Stimulated activated CD8-positive, alpha-beta memory T cell treated with anti-CD3 and anti-CD28 coated beads, Interleukin-15, amount 100 ng/mL, for 24 hours (primary cell): ENCODE data around the gene WDR37.
"Not testable (repeated sequence)": the region's sequence is repeated elsewhere in the genome, so short reads cannot be mapped to it uniquely, and the experiment has no call there.

Experiments
- DNase-seq: peaks from one replicate; pipeline ENCODE4 v3.0.0-alpha.2; 2020; ENCODE audit warnings: low read depth

WDR37 gene

DNA sequence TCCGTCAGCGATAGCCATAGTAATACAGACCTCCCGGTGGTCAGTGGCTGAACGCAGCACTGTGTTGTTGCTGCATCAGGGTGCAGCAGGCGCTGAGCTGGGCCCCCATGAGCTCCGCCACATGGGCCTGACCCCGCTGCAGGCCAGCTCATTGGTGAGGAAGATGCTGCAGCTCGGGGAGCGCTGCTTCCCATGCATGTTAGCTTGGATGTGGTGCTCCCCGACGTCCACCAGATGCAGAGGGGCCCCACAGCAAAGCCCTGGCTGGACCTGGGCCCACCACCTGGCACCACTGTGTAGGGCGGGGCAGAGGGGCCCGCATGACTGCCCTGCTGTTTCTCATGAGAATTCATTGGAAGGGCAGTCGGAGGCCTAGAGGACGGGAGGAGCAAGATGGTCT lies 50.8 kb downstream of the WDR37 start:
- no peak for DNase-seq

DNA sequence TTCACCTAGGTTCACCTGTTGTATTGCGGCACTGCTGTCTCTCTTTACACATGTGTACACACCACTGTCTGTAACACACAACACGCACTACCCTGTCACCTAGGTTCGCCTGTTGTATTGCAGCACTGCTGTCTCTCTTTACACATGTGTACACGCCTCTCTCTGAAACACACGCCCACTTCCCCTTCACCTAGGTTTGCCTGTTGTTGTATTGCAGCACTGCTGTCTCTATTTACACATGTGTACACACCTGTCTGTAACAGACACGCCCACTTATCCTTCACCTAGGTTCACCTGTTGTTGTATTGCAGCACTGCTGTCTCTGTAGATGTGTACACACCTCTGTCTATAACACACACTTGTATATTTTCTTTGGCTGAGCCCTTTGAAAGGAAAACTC lies 51.5 kb downstream of the WDR37 start:
- DNase-seq = no peak

DNA sequence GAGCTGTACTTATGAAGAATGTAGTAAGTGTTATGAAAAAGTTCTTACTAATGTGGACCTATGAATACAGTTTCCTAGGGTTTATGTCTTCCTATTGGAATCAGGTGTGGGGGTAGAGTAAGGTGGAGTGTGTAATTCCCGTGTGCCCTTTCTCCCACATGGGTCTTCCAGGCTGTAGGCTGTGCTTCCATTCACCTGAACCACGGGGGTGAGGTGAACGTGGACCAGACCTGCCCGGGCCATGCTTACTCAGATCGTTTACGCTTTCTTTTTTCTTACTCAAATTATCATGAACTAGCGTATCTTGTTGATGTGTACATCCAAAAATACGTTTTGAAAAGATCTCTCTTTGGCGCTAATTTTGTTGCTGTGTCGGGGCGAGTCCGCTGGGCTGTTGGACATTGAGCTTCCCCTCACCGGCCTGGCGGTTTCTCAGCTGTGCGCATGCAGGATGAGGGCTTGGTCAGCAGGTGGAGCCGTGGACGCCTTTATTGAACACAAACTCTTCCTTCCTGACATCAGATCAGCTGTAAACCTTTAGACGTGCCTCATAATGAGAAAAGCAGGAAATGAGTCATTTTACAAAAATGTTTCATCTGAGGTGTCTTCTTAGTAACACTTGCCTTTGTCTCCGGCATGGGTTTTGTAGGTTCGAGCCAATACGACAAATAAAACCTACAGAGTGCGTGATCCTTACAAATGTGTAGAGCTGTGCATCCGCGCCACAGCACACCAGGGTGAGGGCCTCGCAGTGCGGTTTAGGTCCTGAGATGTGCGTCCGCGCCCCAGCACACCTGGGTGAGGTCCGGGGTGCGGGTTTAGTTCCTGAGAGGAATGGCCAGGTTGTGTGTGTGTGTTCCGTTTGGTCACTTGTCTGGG lies 53.8 kb downstream of the WDR37 start:
- peak; percentile 43 for DNase-seq

DNA sequence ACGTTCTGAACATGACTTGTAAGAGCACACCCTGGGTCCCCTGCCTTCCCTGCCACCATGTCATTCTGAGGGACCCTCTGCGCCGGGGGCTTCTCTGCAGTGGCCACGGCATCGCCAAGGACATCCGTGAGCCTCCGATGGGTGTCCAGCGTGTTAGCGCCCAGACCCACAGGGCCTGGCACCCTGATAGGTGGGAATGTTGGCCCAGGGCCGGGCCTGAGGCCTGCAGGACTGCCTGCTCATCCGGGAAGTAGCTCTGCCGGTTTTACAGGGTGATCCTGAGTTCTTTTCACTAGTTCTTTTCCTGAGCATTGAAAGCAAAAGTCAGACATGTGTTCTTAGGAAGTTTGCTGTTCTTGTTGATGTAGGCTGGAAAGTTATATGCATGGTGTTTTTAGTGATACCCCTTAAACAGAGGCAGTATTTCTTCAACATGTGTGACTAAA lies 54.5 kb downstream of the WDR37 start:
- DNase-seq = no peak

DNA sequence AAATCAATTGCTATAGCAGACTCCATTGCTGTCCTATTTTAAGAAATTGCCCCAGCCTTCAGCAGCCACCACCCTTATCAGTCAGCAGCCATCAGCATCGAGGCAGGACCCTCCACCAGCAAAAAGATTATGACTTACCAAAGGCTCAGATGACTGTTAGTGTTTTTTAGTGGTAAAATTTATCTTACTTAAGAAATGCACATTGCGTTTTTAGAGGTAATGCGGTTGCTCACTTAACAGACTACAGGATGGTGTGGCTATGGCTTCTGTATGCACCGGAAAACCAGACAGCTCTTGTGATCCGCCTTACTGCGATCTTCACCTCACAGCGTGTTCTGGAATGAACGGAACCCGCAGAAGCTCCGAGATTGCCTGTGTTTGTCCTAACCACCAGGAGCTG lies 58.1 kb downstream of the WDR37 start:
- DNase-seq = no peak

DNA sequence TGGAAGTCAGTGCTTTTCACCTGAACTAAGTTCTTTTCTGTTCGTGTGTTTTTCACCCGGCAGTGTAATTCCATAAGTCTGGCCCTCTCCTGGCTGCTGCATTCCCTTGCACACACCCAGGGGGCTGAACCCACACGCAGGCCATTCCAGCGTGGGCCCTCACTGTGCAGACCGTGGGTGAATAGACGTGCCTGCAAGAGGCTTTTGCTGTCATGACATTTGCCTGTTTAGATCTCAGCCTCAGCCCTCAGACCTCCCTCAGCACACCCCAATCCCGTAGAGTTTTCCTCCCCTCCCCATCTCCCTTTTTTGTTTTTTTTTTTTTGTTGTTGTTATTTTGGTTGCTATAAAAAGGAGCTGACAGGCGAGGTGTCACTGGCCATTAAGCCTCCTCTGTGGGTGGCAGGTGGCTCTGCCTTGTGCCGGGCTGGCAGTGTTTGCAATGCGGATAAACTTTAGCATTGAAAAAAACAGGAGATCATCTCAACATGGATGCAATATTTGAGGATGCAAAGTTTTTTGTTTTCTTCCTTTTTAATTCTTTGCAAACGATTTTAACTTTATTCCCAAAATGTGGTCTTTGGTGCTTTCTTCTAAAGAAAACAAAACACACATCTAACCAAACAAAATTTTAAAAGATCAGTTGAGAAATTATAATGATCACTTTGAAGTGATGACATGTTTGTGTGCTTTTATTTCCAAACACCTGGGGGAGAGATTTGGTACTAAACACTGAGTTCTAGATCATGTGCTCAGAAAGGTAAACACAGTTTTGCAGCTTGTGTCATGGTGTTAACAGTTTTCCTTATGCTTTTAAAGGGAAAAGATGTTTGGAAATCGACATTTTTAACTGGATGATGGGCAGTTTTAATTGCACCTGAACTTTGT lies 58.8 kb downstream of the WDR37 start:
- no peak for DNase-seq

DNA sequence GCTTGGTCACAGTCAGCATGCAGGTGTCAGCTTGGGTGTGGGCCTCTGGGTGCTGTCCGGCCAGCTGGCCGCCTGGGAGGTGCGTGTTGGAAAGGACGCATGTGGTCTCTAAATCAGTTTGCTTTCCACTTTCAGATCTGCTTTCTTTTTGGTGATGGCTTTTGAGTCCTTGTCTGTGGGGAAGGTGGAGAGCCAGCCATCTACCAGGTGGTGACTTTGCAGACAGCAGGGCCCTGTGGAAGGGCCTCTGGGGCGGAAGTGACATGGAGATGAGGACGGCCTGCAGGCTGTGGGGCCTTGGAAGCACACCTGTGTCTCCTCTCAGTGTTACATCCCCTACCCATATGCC lies 59.4 kb downstream of the WDR37 start:
- DNase-seq = no peak

DNA sequence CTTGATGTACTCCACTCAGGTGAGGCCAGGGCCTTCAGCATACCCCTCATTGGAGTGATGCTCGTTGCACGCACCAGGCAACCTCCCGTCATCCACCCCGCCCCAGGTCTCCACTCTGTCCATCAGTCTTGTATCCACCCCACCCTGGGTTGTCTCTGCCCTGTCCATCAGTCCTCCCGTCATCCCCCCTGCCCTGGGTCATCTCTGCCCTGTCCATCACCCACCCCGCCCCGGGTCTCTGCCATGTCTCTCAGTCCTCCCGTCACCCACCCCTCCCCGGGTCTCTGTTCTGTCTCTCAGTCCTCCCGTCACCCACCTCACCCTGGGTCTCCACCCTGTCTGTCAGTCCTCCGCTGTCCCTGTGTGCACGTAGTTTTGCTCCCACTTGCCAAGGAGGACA lies 59.9 kb downstream of the WDR37 start:
- no peak for DNase-seq

DNA sequence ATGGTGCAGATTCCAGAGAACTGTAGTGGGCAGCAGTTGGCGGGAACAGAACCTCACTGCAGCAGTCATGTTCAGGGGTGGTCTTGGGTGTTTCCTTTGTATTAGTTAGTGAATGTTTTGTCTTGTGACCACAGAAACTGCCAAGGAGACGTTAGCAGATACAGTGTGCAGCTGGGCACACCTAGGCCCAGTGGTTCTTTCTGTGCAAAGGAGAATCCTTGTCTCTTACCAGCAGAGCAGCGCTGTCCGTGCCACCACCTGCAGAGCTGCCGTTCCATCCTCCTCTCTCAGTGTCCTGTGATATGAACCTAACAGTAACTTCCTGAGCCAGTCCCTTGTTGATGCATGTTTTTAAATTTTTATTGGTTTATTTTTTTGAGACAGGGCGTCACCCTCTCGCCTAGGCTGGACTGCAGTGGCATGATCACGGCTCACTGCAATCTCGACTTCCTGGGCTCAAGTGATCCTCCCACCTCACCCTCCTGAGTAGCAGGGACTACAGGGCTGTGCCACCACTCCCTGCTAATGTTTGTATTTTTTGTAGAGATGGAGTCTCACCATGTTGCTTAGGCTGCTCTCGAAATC lies 60.6 kb downstream of the WDR37 start:
- DNase-seq = no peak

DNA sequence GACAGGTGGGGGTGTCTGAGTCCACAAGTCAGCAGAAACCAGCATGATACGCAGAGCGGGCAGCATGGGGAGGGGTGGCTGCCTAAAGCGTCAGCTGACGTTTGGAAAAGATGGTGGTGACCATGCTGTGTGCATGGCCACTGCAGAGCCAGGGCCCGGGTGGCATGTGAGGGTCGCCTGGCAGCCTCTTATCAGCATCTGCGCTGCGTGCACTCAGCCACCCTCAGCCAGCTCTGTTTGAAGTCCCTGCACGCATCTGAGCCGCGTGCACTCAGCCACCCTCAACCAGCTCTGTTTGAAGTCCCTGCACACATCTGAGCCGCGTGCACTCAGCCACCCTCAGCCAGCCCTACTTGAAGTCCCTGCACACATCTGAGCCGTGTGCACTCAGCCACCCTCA lies 61.5 kb downstream of the WDR37 start:
- no peak for DNase-seq

DNA sequence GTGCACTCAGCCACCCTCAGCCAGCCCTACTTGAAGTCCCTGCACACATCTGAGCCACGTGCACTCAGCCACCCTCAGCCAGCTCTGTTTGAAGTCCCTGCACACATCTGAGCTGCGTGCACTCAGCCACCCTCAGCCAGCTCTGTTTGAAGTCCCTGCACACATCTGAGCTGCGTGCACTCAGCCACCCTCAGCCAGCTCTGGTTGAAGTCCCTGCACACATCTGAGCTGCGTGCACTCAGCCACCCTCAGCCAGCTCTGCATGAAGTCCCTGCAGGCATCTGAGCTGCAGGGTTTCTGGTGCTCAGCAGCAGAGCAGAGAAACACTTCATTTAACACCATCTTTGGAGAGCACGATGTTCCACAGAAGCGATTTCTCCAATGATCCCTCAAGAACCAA lies 62.1 kb downstream of the WDR37 start:
- DNase-seq = not testable (repeated sequence)

DNA sequence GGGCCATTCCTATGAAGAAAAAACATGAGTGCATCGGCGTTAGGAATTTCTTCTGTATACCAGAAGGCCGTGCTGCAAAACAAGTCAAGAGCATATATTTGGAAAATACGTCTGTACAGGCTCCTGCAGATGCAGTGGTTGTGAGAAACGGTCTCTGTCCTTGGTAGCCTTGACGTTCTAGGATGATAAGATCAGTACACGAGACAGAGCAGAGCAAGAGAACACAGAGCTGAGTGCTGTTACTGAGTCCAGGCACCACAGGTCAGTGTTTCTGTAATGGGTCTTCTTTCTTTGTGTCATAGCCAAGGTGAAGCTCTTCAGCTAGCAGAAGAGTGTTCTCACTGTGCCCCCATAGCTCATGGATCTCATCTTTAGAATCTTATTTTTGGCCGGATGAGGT lies 62.8 kb downstream of the WDR37 start:
- no peak for DNase-seq

DNA sequence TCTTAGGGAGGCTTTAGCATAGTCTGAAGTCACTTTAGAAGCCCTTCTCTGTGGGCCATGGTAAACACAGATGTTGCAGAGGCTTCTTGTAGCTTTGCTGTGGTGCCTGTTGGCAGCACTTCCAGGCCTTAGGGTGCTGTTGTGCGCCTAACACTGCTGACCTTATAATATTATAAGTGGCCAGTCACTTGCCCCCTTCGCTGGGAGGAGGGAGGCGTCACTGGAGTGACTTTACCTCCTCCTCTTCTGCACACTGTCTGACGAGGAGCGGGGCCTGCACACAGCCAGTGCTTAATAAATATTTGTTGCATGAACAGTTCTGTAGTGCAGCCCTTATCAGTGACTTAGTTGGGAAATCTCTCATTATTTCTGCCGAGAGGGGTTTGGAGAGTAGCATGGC lies 63.3 kb downstream of the WDR37 start:
- no peak for DNase-seq

DNA sequence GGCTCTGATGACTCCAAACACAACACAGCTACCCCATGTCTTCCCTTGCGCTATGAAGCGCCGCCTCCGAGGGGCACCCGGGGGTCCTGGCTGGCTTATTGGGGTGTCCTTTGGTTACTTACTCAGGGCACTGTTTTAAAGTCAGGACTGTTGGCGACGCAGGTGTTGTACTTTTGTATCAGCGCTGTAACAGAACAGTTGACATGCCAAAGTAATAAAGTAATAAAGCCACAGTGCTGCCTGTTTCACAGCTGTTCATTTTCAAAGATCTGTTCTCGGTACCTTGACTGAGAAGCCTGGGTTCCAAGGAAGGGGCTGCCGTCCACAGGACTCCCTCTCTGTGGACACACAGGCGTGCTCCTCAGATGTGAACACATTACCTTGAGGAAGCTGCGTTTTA lies 64.1 kb downstream of the WDR37 start:
- no peak for DNase-seq

DNA sequence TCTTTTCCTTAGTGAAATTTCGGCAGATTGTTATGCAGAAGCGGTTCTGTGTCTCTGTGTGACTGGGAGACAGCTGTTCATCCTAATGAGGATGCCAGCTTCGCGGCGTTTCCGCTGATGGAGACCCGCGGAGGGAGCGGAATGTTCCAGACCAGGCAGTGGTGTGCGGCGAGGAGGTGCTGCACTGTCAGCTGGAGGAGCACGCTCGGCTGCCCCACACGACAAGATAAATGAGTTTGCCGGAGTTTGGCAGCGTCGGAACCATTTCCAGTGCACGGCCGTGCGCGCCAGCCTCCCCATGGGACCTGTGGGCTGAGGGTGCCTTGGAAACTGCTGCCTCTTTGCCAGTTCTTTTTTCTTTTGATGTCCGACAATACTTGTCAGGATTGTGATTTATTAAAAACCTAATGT lies 64.6 kb downstream of the WDR37 start:
- DNase-seq = no peak

DNA sequence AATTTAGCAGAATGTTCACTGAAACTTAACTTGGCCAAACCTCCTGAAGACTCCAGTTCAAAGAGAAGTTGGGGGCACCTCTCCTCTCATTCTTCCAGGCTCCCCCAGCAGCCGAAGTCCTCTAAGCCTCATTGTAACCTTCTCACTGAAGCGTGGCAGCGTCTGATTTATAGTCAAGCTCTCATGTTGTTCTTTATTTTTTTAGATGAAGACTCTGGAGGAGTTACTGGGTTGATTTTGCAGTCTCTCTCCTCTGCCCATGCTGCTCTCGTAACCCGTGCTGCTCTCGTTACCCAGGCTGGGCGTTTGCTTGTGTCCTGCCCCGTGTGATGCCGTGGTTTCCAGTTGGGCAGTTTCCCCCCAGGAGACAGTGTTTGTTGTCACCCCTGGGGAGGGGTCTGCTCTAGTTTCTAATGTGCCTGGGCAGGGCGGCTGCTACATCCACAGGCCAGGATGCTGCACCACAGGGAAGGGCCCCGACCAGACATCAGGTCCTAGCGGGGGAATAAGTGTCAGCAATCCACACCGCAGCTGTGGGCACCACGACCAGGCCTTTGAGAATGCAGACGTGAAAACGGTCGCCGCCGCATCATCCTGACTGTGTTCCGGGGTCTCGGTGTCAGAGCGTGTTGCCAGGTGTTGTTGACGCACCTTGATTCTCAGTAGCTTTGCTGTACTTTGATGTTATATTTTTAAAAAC lies 65.2 kb downstream of the WDR37 start:
- no peak for DNase-seq

DNA sequence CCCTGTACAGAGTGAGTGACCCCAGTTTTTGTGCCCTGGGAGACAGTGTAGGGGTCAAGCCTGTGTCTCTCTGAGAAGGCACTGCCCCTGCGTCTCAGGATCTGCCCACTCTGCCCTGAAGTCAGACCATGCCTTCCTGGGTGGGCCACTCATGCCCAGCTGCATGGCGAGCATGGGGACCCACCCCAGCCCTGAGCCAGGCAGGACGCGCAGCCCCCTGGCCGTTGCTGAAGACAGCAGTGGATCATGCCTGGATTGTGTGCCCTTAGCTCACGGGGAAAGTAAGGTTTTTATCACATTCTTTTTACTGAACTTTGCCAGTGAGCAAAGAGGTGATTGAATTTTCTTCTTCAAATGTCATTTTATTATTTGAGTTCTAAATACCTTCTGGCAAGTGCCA lies 66.2 kb downstream of the WDR37 start:
- no peak for DNase-seq

DNA sequence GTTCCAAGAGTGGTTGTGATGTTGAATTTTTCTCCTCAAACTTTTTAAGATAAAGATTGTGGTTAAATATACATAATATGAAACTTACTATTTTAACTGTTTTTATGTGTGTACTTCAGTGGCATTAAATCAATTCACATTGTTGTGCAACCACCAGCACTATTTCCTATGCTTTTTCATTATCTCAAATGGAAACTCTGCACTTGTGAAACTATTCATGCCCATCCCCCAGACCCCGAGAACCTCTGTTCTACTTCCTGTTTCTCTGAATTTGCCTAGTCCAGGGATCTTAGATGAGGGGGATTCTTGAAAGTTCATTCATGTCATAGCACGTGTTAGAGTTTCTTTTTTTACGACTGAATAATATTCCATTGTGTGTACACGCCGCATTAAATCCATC lies 67.0 kb downstream of the WDR37 start:
- no peak for DNase-seq

DNA sequence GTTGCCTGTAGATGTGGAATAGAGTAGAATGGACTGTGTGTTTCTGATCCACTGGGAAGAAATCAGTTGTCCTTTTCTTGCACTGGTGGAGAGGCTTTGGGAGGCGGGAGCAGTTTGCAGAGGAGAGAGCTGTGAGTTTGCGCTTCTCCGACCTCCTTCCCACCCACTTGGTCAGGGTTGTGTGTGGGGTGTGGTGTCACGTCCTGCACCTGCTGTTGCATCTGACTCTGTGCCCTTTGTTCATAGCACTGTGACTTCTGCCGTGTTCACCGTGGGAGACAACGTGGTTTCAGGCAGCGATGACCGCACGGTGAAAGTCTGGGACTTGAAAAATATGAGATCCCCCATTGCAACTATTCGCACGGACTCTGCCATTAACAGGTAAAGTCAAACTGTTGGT lies 67.8 kb downstream of the WDR37 start:
- DNase-seq = no peak

DNA sequence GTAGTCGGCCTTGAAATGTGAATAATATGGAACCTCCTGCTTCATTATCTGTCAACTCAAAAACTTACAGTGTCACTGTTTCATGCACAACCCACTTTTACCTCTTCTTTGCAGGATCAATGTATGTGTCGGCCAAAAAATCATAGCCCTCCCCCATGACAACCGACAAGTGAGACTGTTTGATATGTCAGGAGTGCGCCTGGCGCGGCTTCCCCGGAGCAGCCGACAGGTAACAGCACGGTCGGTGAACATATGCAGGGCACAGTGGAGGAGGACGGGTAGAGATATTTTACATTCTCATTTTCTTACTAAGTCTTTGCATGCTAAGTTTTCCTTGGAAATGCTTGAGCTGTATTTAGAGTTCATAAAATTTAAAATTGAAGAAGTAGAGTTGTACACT lies 68.6 kb downstream of the WDR37 start:
- DNase-seq = no peak

DNA sequence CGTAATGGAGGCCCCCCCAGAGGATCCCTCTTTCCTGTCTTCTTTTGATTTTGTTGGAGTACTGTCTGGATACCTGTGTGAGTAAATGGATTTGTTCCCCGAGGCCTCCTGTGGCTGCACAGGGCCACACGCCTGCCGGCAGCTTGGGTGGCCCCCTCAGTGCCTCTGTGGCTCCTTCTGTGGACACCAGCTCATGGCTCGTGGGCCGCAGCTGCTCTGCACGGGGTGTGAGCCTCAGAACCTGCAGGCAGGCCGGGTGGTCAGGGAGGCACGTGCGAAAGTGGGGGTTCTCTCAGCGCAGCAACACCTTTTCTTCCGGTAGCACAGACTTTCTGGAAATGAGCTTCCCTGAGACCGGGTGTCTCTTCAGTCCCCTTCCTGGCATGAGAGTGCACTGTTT lies 70.3 kb downstream of the WDR37 start:
- no peak for DNase-seq

DNA sequence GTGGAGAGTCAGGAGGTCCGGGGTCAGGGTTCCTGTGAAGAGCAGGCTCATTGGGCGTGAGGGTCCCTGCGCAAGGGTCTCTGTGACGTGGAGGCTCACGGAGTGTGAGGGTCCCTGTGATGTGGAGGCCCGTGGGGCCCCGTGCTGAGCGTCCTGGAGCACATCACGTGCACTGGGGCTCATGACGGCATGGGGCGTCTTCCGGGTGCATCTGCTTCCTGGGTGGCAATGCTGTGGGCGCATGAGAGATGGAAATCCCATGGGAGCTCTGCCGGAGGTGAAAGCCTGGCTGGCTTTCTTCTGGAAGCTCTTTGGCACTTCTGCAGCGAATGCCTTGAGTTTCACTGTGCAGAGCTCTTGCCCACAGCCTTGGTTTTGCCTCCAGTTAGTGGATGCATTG lies 71.4 kb downstream of the WDR37 start:
- DNase-seq = no peak
